Measurements from ENCODE around the gene HELZ.
A peak's percentile ranks its signal among the peaks of the same experiment; 100 is the strongest.

The HELZ gene

GRCh38 chr17:67216578-67217320, 28.2 kb downstream of the HELZ start:
- CTCF ChIA-PET = no interaction called here
- no peak overlapping the region for H3K27ac ChIP-seq
- POLR2A ChIA-PET (ENCODE audit: low non-redundant PET) = no interaction called here
- DNase-seq (ENCODE audit: low spot score) = no peak
- TF ChIP-seq CTCF (conservative IDR thresholded peaks at IDR 0.05; ENCODE audit: low read depth) = no peak

- CTCF ChIA-PET = no interaction called here
- H3K27ac ChIP-seq = no peak overlapping the region
- no peak for TF ChIP-seq CTCF (conservative IDR thresholded peaks at IDR 0.05; ENCODE audit: low read depth)
- POLR2A ChIA-PET (ENCODE audit: low non-redundant PET) = no interaction called here
- DNase-seq (ENCODE audit: low spot score) = no peak
Measured at GRCh38 chr17:67215991-67216421, 29.0 kb downstream of the HELZ start.

- H3K27ac ChIP-seq = peak overlapping the region; percentile 67
Measured at GRCh38 chr17:67212714-67213417, 32.1 kb downstream of the HELZ start.

GRCh38 chr17:67212231-67212630, 32.8 kb downstream of the HELZ start:
- CTCF ChIA-PET = interaction anchor here (1.0 kb wide), 1 partner anchor 11 kb away, joined by 4 read pairs; no protein-coding TSS in a partner anchor

More at GRCh38 chr17:67212714-67213417, 32.1 kb downstream of the HELZ start:
- no peak for TF ChIP-seq CTCF (conservative IDR thresholded peaks at IDR 0.05; ENCODE audit: low read depth)
- ChIA-PET CTCF (interaction anchor here (1.0 kb wide), 1 partner anchor 11 kb away, joined by 4 read pairs; no protein-coding TSS in a partner anchor), POLR2A (ENCODE audit: low non-redundant PET) (no interaction called here)
- DNase-seq (ENCODE audit: low spot score) = no peak

GRCh38 chr17:67211742-67212141, 33.3 kb downstream of the HELZ start:
- peak overlapping the region; percentile 65 for H3K27ac ChIP-seq
- CTCF ChIA-PET = interaction anchor here (1.0 kb wide), 1 partner anchor 10 kb away, joined by 4 read pairs; no protein-coding TSS in a partner anchor
- DNase-seq (ENCODE audit: low spot score) = peak; percentile 30

More at GRCh38 chr17:67212231-67212630, 32.8 kb downstream of the HELZ start:
- DNase-seq (ENCODE audit: low spot score) = no peak
- H3K27ac ChIP-seq = peak overlapping the region; percentile 65
- POLR2A ChIA-PET (ENCODE audit: low non-redundant PET) = no interaction called here
- TF ChIP-seq CTCF (conservative IDR thresholded peaks at IDR 0.05; ENCODE audit: low read depth) = no peak

More at GRCh38 chr17:67211742-67212141, 33.3 kb downstream of the HELZ start:
- TF ChIP-seq CTCF (conservative IDR thresholded peaks at IDR 0.05; ENCODE audit: low read depth) = no peak
- POLR2A ChIA-PET (ENCODE audit: low non-redundant PET) = no interaction called here
